ENCODE measurements around the gene NPNT.

NPNT gene

DNA sequence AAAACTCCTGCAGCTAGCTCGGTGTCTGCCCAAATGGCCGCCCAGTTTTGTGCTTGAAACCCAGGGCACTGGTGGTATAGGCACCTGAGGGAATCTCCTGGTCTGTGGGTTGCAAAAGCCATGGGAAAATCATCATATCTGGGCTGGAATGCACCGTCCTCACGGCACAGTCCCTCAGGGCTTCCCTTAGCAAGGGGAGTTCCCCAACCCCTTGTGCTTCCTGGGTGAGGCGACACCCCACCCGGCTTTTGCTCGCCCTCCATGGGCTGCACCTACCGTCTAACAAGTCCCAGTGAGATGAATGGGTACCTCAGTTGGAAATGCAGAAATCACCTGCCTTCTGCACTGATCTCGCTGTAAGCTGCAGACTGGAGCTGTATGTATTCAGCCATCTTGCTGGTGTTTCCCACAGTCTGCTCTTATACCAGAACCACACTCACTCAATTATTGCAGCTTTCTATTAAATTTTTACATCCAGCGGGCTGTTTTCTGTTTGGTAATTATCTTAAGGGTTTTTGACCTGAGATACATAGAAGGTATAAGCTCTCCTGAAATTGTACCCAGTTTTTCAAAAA is 36.7 kb upstream of the NPNT start:
- Histone ChIP-seq H3K27me3 (ENCODE audit: insufficient read depth, low read length, poor library complexity, severe bottlenecking) (no peaks in the 10 kb centered on the region), H4K20me1 (ENCODE audit: insufficient read depth, low read length, poor library complexity, severe bottlenecking) (no peaks in the 10 kb centered on the region), H3K36me3 (ENCODE audit: insufficient read depth, low read length) (no peaks in the 10 kb centered on the region), H3K9ac (ENCODE audit: low read depth, low read length, poor library complexity, severe bottlenecking) (no peak overlapping the region), H2AFZ (ENCODE audit: low read length) (no peak overlapping the region), H3K4me1 (ENCODE audit: insufficient read depth, low read length, poor library complexity, severe bottlenecking) (no peaks in the 10 kb centered on the region), H3K4me2 (ENCODE audit: low read depth, low read length, poor library complexity, severe bottlenecking) (no peak overlapping the region), H3K79me2 (ENCODE audit: insufficient read depth, low read length) (no peaks in the 10 kb centered on the region), H3K9me3 (ENCODE audit: insufficient read depth, low read depth, low read length) (no peaks in the 10 kb centered on the region), H3K4me3 (ENCODE audit: low read length, poor library complexity, severe bottlenecking) (no peak overlapping the region), H3F3A (ENCODE audit: low read depth) (no peaks in the 10 kb centered on the region), H3K9me2 (replicated peaks; ENCODE audit: low read depth, low read length) (no peaks in the 10 kb centered on the region)
- TF ChIP-seq, protein P1, sequence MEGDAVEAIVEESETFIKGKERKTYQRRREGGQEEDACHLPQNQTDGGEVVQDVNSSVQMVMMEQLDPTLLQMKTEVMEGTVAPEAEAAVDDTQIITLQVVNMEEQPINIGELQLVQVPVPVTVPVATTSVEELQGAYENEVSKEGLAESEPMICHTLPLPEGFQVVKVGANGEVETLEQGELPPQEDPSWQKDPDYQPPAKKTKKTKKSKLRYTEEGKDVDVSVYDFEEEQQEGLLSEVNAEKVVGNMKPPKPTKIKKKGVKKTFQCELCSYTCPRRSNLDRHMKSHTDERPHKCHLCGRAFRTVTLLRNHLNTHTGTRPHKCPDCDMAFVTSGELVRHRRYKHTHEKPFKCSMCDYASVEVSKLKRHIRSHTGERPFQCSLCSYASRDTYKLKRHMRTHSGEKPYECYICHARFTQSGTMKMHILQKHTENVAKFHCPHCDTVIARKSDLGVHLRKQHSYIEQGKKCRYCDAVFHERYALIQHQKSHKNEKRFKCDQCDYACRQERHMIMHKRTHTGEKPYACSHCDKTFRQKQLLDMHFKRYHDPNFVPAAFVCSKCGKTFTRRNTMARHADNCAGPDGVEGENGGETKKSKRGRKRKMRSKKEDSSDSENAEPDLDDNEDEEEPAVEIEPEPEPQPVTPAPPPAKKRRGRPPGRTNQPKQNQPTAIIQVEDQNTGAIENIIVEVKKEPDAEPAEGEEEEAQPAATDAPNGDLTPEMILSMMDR (conservative IDR thresholded peaks at IDR 0.05; ENCODE audit: low read length), result no peak

DNA sequence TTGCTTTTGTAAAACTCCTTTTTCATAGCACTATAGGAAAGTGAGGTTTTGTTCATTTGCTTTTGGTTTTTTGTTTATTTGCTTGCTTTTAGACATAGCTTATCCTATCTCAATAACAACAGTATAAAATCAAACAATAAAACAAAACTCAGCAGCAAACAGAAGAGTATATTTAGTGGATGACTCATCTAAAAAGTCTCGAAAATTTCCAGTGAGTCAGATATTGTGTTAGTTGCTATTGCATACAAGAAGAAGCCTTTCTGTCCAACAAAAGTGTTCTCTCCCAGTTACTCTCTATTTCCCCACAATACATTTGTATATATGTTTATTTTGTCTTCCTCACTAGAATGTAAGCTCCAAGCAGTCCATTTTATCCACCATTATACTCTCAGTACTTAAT is 36.0 kb upstream of the NPNT start:
- Histone ChIP-seq H3K9me3 (ENCODE audit: insufficient read depth, low read depth, low read length) (no peaks in the 10 kb centered on the region), H3K4me1 (ENCODE audit: insufficient read depth, low read length, poor library complexity, severe bottlenecking) (no peaks in the 10 kb centered on the region), H3K79me2 (ENCODE audit: insufficient read depth, low read length) (no peaks in the 10 kb centered on the region), H2AFZ (ENCODE audit: low read length) (no peak overlapping the region), H3K36me3 (ENCODE audit: insufficient read depth, low read length) (no peaks in the 10 kb centered on the region), H3K4me2 (ENCODE audit: low read depth, low read length, poor library complexity, severe bottlenecking) (no peak overlapping the region), H3K27me3 (ENCODE audit: insufficient read depth, low read length, poor library complexity, severe bottlenecking) (no peaks in the 10 kb centered on the region), H3K9me2 (replicated peaks; ENCODE audit: low read depth, low read length) (no peaks in the 10 kb centered on the region), H3K4me3 (ENCODE audit: low read length, poor library complexity, severe bottlenecking) (no peak overlapping the region), H3F3A (ENCODE audit: low read depth) (no peaks in the 10 kb centered on the region), H3K9ac (ENCODE audit: low read depth, low read length, poor library complexity, severe bottlenecking) (no peak overlapping the region), H4K20me1 (ENCODE audit: insufficient read depth, low read length, poor library complexity, severe bottlenecking) (no peaks in the 10 kb centered on the region)
- TF ChIP-seq EZH2phosphoT487 (IDR thresholded peaks at IDR 0.05; ENCODE audit: borderline replicate concordance), result no peak
- TF ChIP-seq, protein P1 (conservative IDR thresholded peaks at IDR 0.05; ENCODE audit: low read length), result no peak

DNA sequence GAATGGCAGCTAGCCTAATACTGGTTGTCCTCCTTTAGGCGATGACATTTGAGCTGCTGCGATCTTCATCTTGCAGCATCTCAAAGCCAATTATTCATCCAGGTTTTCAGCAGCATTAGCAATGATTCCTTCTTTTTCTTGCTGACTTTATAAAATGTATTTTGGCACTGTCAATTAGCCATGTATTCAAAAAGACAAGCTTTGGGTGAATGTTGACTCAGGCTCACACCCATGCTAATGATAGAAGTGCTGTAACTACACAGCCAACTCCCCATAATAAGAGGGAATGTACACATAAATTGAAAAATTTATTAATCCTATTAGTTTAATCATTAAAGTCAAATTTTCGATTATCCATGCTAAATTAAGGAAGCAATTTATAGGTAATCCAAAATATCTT is 24.3 kb upstream of the NPNT start:
- no peaks in the 10 kb centered on the region for H3K36me3 ChIP-seq (ENCODE audit: insufficient read depth, low read length)
- no peak overlapping the region for H3K4me2 ChIP-seq (ENCODE audit: low read depth, low read length, poor library complexity, severe bottlenecking)
- H3K9me3 ChIP-seq (ENCODE audit: insufficient read depth, low read depth, low read length), result no peaks in the 10 kb centered on the region
- no peak overlapping the region for H3K4me3 ChIP-seq (ENCODE audit: low read length, poor library complexity, severe bottlenecking)
- no peak overlapping the region for H2AFZ ChIP-seq (ENCODE audit: low read length)
- no peaks in the 10 kb centered on the region for H4K20me1 ChIP-seq (ENCODE audit: insufficient read depth, low read length, poor library complexity, severe bottlenecking)
- H3F3A ChIP-seq (ENCODE audit: low read depth), result no peaks in the 10 kb centered on the region
- no peak overlapping the region for H3K9ac ChIP-seq (ENCODE audit: low read depth, low read length, poor library complexity, severe bottlenecking)
- no peaks in the 10 kb centered on the region for H3K27me3 ChIP-seq (ENCODE audit: insufficient read depth, low read length, poor library complexity, severe bottlenecking)
- peaks cover 6% of the 10 kb centered on the region for H3K4me1 ChIP-seq (ENCODE audit: insufficient read depth, low read length, poor library complexity, severe bottlenecking)
- TF ChIP-seq, protein P1 (conservative IDR thresholded peaks at IDR 0.05; ENCODE audit: low read length), result no peak
- TF ChIP-seq EZH2phosphoT487 (IDR thresholded peaks at IDR 0.05; ENCODE audit: borderline replicate concordance), result no peak
- no peaks in the 10 kb centered on the region for H3K79me2 ChIP-seq (ENCODE audit: insufficient read depth, low read length)
- H3K9me2 ChIP-seq (replicated peaks; ENCODE audit: low read depth, low read length), result no peaks in the 10 kb centered on the region

All from Loucy (cell line).